Hypothalamus (tissue), 51 donors: ENCODE data around the gene MED15.
A peak's percentile ranks its signal among the peaks of the same experiment; 100 is the strongest.
"Not testable (repeated sequence)": the region's sequence is repeated elsewhere in the genome, so short reads cannot be mapped to it uniquely, and the experiment has no call there.

Experiments
- DNase-seq, 51 donors: peaks; one replicate each; lab custom pipeline; 2025; lab: John Stamatoyannopoulos, UW

The MED15 gene

GRCh38 chr22:20479612-20480196 lies 27.7 kb upstream of the MED15 start:
- no peak for DNase-seq

- DNase-seq: not testable (repeated sequence)
Observed at GRCh38 chr22:20483143-20483506, 24.3 kb upstream of the MED15 start.

DNA sequence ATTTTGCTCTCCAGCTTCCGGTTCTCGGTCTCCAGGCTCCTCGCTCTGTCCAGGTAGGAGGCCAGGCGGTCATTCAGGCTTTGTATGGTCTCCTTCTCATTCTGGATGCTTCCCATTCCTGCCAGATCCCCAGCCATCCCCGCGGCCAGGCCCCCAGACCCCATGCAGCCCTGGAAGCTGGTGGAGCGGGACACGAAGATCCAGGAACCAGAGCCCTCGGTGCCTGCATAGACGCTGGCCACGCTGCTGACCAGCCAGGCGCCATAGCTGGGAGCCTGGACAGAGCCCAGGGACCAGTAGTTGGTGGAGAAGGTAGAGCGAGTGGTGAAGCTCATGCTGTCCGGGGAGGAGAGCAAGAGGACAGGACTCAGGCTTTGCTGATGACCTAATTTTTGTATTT lies 23.6 kb upstream of the MED15 start:
- no peak for DNase-seq

- no peak for DNase-seq
Observed at GRCh38 chr22:20484948-20485683, 22.3 kb upstream of the MED15 start.

- DNase-seq: no peak
Observed at GRCh38 chr22:20486229-20486628, 21.2 kb upstream of the MED15 start.

DNA sequence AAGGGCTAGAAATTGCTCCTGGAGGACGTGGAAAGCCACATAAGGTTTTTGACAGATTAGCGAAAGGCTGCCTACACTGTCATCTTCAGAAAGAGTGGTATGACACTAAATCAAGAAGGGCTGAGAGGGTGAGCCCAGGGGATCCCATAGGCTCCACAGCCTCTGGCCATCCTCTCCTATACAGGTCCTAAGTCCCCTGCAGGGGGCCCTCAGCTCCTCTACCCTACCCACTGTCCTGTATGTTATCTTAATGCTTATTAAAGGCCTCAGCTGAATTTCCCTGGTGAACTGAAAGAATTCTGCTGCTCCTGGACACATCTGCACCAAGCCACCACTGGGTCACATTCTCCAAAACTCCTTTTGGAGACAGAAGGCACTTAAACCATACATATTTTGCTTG lies 19.7 kb upstream of the MED15 start:
- DNase-seq: no peak

- DNase-seq: no peak
Observed at GRCh38 chr22:20488946-20489345, 18.5 kb upstream of the MED15 start.

DNA sequence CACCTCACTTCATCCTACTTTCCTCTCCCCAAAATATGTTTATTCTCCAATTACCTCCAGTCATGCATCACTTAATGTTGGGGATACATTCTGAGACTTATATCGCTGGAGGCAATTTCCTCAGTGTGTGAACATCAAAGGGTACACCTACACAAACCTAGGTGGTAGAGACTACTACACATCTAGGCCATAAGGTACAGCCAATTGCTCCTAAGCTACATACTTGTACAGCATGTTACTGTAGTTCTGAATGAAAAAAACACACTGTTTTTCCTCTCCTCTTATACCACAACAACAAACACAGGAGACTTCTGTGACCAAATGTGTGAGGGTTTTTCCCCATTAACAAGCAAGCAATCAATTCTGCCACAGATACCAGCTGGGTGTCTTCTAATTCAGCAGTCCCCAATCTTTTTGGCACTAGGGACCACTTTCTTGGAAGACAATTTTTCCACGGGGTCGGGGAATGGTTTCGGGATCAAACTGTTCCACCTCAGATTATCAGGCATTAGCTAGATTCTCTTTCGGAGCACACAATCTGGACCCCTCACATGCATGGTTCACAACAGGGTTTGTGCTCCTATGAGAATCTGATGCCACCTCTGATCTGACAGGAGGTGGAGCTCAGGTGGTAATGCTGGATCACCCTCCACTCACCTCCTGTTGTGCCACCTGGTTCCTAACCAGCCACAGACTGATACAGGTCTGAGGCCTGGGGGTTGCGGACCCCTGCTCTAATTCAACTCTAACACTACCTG lies 17.0 kb upstream of the MED15 start:
- no peak for DNase-seq

- DNase-seq: no peak
Observed at GRCh38 chr22:20490941-20491307, 16.5 kb upstream of the MED15 start.

DNA sequence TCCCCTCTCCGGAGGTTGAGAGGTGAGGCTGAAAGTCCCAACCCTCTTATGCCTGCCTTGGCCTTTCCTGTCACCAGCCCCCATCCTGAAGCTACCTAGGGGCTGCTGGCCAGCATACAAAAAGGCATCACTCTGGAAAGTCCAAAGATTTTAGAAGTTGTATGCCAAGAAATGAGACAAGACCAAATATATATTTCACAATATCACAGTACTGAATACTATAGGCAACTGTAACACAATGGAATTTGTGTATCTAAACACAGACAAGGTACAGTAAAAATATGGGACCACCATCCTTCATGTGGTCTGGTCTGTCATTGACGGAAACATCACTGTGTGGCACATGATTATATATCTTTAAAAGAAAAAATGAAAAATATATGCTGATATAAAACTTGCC lies 16.1 kb upstream of the MED15 start:
- no peak for DNase-seq

GRCh38 chr22:20494978-20495860 lies 12.2 kb upstream of the MED15 start, which contains the start of gene KLHL22:
Gene KLHL22 (minus strand): TSS chr22:20495795. CDS start chr22:20489211, 6,584 bp downstream.
- peak in 27 of 51 donors; percentile 32 to 87 (median 59) for DNase-seq

GRCh38 chr22:20495861-20496681 lies 11.3 kb upstream of the MED15 start:
- DNase-seq: peak in 50 of 51 donors; percentile 50 to 97 (median 86)

GRCh38 chr22:20497426-20497825 lies 10.0 kb upstream of the MED15 start:
- DNase-seq: no peak

GRCh38 chr22:20498913-20499312 lies 8.5 kb upstream of the MED15 start:
- DNase-seq: no peak

- DNase-seq: no peak
Observed at GRCh38 chr22:20499769-20500168, 7.6 kb upstream of the MED15 start.

DNA sequence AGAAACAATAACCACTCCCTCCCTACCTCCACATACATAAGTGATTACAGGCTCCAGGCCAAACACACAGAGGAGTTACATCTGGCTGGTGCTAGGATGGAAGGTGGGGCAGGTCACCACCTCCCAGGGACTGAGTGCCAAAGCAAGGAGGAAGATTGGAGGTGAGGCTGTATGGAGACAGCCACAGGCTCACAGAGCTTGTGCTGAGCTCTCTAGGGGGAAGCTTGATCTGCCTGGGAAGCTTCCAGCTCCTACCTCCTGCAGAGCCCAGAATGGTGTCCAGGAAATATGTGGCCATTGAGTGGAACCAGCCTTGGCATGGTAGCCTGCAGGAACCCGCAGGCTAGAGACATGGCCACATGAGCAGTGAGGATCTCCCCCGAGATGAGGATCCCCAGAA lies 3.6 kb upstream of the MED15 start:
- DNase-seq: no peak

GRCh38 chr22:20504293-20504922 lies 3.0 kb upstream of the MED15 start:
- not testable (repeated sequence) for DNase-seq

DNA sequence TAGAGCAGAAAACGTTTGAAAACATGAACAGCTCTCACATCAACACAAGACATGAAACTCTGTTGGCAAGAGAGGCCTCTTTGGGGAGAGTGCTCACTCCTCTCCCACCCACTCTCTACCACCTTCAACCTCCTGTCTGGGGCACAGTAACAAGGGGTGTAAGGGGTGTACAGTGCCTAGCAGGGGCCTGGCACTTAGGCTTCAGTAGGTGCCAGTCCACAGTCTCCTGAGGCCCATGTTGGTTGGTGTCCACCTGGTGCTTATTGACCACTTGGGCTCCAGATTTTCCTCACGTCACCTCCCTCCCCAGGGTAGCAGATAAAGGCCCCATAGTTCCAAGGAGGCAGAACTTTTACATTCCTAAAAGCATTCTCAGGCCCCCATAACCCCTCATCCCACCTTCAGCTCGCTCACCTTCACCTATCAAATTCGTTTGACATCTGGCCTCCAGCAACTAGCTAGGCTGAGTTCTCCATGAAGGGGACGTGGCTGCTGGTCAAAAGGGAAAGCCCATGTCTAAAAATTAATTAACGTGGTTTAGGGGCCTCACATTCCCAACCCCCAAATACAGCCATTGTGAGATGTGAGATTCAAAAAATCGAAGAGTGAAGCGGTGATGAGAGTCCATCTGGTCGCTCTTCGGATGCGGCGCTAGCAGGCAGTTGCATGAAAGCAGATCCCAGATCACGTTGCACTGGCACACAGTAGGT lies 712 bp upstream of the MED15 start:
- DNase-seq: no peak
